ENCODE data around the gene DIPK1A.

The DIPK1A gene

DNA sequence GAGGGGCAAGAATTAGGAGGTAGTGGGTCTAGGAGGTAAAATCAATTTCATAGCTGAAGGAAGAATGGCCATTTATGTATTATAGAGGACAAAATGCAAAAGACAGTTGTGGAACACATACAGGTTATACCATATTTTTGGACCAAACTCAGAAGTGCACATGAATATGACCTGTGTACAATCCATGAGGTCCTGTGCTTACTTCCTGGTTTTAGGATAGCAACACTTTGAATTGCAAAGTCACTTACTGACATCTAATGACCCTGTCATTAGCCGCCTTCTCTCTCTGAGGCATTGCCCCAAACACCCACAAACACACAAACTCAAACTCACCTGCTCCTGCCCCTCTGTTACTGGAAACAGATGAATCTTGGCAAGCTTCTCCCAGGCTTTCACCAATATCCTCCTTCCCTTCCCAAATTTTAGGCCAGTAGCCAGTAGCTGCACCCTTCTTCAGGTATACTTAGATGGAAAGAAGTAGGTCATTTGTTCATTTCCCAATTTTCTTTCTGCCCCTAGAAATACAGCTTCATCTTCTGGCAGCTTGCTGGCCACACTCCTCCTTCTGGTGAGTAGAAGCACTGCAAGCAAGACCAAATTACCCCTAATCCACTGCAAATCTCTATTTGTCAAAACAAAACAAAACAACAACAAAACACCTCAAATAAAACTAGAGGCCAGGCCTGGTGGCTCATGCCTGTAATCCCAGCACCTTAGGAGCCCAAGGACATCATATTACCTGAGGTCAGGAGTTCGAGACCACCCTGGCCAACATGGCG, 143.1 kb downstream of the DIPK1A start:
- no peak for DNase-seq (ENCODE audit: extremely low read depth, low read depth)
- TF ChIP-seq CTCF (IDR thresholded peaks at IDR 0.05; ENCODE audit: low read depth, low read length, missing control alignments) = peak; percentile 75
- no peak overlapping the region for H3K4me3 ChIP-seq (replicated peaks; ENCODE audit: low read depth, low read length)

DNA sequence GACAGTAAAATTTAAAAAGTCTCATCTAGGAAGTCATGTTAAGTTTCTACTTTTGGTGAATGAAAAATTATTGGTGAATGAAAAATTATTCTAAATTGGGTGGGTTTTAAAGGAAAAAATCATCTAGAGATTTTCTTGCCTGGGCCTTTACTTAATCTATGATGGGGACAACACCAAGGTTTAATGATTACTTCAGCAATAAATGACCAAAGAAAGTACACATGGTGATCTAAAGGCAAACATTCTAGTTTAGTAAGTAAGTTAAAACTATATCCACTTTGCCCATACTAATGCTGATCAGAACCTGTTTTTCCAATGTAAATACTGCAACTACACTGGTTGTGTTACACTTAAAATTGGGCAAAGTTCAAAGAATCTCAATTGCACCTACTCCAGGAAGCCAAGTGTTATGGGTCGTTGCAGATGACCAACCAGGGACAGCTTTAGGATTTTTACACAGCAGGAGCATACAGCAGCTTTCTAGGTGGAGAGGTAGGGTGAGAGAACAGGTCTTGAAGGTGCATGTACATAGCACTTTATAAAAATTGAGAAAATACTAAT, 144.0 kb downstream of the DIPK1A start:
- no peak for DNase-seq (ENCODE audit: extremely low read depth, low read depth)
- H3K4me3 ChIP-seq (replicated peaks; ENCODE audit: low read depth, low read length) = no peak overlapping the region
- TF ChIP-seq CTCF (IDR thresholded peaks at IDR 0.05; ENCODE audit: low read depth, low read length, missing control alignments) = no peak

- DNase-seq (ENCODE audit: extremely low read depth, low read depth) = no peak
- TF ChIP-seq CTCF (IDR thresholded peaks at IDR 0.05; ENCODE audit: low read depth, low read length, missing control alignments) = no peak
- H3K4me3 ChIP-seq (replicated peaks; ENCODE audit: low read depth, low read length) = no peak overlapping the region
These were observed 144.5 kb downstream of the DIPK1A start for GRCh38 chr1:92816732-92817131.

GRCh38 chr1:92808381-92808780, 152.9 kb downstream of the DIPK1A start:
- DNase-seq (ENCODE audit: extremely low read depth, low read depth) = no peak
- H3K4me3 ChIP-seq (replicated peaks; ENCODE audit: low read depth, low read length) = no peak overlapping the region
- TF ChIP-seq CTCF (IDR thresholded peaks at IDR 0.05; ENCODE audit: low read depth, low read length, missing control alignments) = no peak

- H3K4me3 ChIP-seq (replicated peaks; ENCODE audit: low read depth, low read length) = no peak overlapping the region
- DNase-seq (ENCODE audit: extremely low read depth, low read depth) = no peak
- no peak for TF ChIP-seq CTCF (IDR thresholded peaks at IDR 0.05; ENCODE audit: low read depth, low read length, missing control alignments)
These were observed 156.0 kb downstream of the DIPK1A start for GRCh38 chr1:92805216-92805615.

- H3K4me3 ChIP-seq (replicated peaks; ENCODE audit: low read depth, low read length) = no peak overlapping the region
- DNase-seq (ENCODE audit: extremely low read depth, low read depth) = peak; percentile 92
- TF ChIP-seq CTCF (IDR thresholded peaks at IDR 0.05; ENCODE audit: low read depth, low read length, missing control alignments) = no peak
These were observed 156.5 kb downstream of the DIPK1A start for GRCh38 chr1:92804721-92805201.

Measured in HFF-Myc (cell line).